SIG-M5 treated with dmso at 0.1 percent for 504 hours (cell line): Measurements from ENCODE around the gene FBXO4.
"Not testable (repeated sequence)": the region's sequence is repeated elsewhere in the genome, so short reads cannot be mapped to it uniquely, and the experiment has no call there.

Experiments
- DNase-seq: peaks from one replicate; lab custom pipeline; 2025; ENCODE audit not compliant: unreplicated experiment; lab: John Stamatoyannopoulos, UW

FBXO4 gene

GRCh38 chr5:41980396-41980795 lies 55.3 kb downstream of the FBXO4 start:
- no peak for DNase-seq

GRCh38 chr5:41980870-41981269 lies 55.8 kb downstream of the FBXO4 start:
- DNase-seq, result no peak

GRCh38 chr5:41982858-41983257 lies 57.8 kb downstream of the FBXO4 start:
- DNase-seq, result not testable (repeated sequence)

- DNase-seq, result no peak
Observed at GRCh38 chr5:41983284-41983683, 58.2 kb downstream of the FBXO4 start.

- no peak for DNase-seq
Observed at GRCh38 chr5:41985945-41986695, 61.0 kb downstream of the FBXO4 start.
